AML-193 (cell line): ENCODE measurements around the gene IL2RA.
A peak's percentile ranks its signal among the peaks of the same experiment; 100 is the strongest.

Experiments used
- DNase-seq, 2 experiments: peaks; one replicate each; lab custom pipeline; 2025; lab: John Stamatoyannopoulos, UW

The IL2RA gene

GRCh38 chr10:6038071-6038631 is 24.0 kb downstream of the IL2RA start:
- no peak for DNase-seq

GRCh38 chr10:6037422-6037821 is 24.7 kb downstream of the IL2RA start:
- no peak for DNase-seq

- no peak for DNase-seq
Observed at GRCh38 chr10:6036861-6037321, 25.3 kb downstream of the IL2RA start.

- no peak for DNase-seq
Observed at GRCh38 chr10:6035931-6036575, 26.1 kb downstream of the IL2RA start.

- DNase-seq, result no peak
Observed at GRCh38 chr10:6035101-6035834, 26.9 kb downstream of the IL2RA start.

GRCh38 chr10:6034371-6034770 is 27.8 kb downstream of the IL2RA start:
- DNase-seq, result no peak

GRCh38 chr10:6033954-6034353 is 28.2 kb downstream of the IL2RA start:
- peak; percentile 12 to 15 for DNase-seq

GRCh38 chr10:6030940-6031339 is 31.2 kb downstream of the IL2RA start:
- DNase-seq, result no peak

- DNase-seq, result no peak
Observed at GRCh38 chr10:6030217-6030616, 31.9 kb downstream of the IL2RA start.

- no peak for DNase-seq
Observed at GRCh38 chr10:6027929-6028328, 34.2 kb downstream of the IL2RA start.

GRCh38 chr10:6025683-6026255 is 36.4 kb downstream of the IL2RA start:
- DNase-seq, result no peak

GRCh38 chr10:6024334-6024682 is 37.9 kb downstream of the IL2RA start:
- DNase-seq, result no peak

- no peak for DNase-seq
Observed at GRCh38 chr10:6023661-6024333, 38.4 kb downstream of the IL2RA start.

- DNase-seq, result no peak
Observed at GRCh38 chr10:6022660-6023059, 39.5 kb downstream of the IL2RA start.

- DNase-seq, result no peak
Observed at GRCh38 chr10:6020826-6021225, 41.3 kb downstream of the IL2RA start.

- no peak for DNase-seq
Observed at GRCh38 chr10:6019796-6020195, 42.4 kb downstream of the IL2RA start.

GRCh38 chr10:6019010-6019782 is 43.0 kb downstream of the IL2RA start:
- DNase-seq, result no peak

GRCh38 chr10:6018422-6018821 is 43.7 kb downstream of the IL2RA start:
- DNase-seq, result no peak

GRCh38 chr10:6017781-6018354 is 44.3 kb downstream of the IL2RA start:
- no peak for DNase-seq

- peak; percentile 62 for DNase-seq
Observed at GRCh38 chr10:6014241-6014761, 47.9 kb downstream of the IL2RA start.
